K562 (cell line): ENCODE data around the gene RPAP2. TPM values are rescaled to one million over a fixed set of nuclear protein-coding genes. Genes with fewer than 3 reads are reported as not detected.

Experiments used
- CBFA2T3 ChIP-seq: fragments of 450-650 bp; IDR thresholded peaks from 2 replicates; pipeline ENCODE4 v1.6.1; 2017
- CHD7 ChIP-seq: fragments of 200-600 bp; sonication (generic); IDR thresholded peaks from one replicate; pipeline ENCODE4 v1.6.1; 2012; ENCODE audit warnings: mild to moderate bottlenecking, low read depth, low read length, inconsistent platforms
- DACH1 ChIP-seq: fragments of 450-650 bp; IDR thresholded peaks from 2 replicates; pipeline ENCODE4 v1.6.1; 2018; ENCODE audit not compliant: partially characterized antibody
- GTF2F1 ChIP-seq: IDR thresholded peaks from 2 replicates; pipeline ENCODE4 v1.6.1; 2011; ENCODE audit warnings: low read depth, low read length, improper control_type of control experiment
- HDAC1 ChIP-seq, 2 experiments: fragments of 450-650 bp; IDR thresholded peaks; 2 replicates each; pipeline ENCODE4 v1.6.1; 2016 to 2017; ENCODE audit warnings: inconsistent platforms in 1 of 2, mild to moderate bottlenecking in 1 of 2, moderate library complexity in 1 of 2
- KDM1A ChIP-seq, 2 experiments: fragments of 450-650 bp; IDR thresholded peaks; 2 replicates each; pipeline ENCODE4 v1.6.1; 2016; ENCODE audit warnings: mild to moderate bottlenecking in 2 of 2
- MCM2 ChIP-seq: fragments of 450-650 bp; IDR thresholded peaks from 2 replicates; pipeline ENCODE4 v1.6.1; 2017; ENCODE audit warnings: low read depth, mild to moderate bottlenecking
- NONO ChIP-seq, 2 experiments: fragments of 200-400 bp in 1 of 2; fragments of 450-650 bp in 1 of 2; formaldehyde crosslinking in 1 of 2; IDR thresholded peaks; 2 replicates each; pipeline ENCODE4 v1.6.1; 2017; ENCODE audit warnings: low read depth in 2 of 2, mild to moderate bottlenecking in 2 of 2, moderate library complexity in 2 of 2, low read length in 1 of 2
- POLR3G ChIP-seq: IDR thresholded peaks from 2 replicates; pipeline ENCODE4 v1.6.1; 2011; ENCODE audit not compliant: insufficient read length, insufficient replicate concordance; ENCODE audit errors: extremely low read depth
- RFX5 ChIP-seq: IDR thresholded peaks from 2 replicates; pipeline ENCODE4 v1.6.1; 2011; ENCODE audit warnings: low read depth, mild to moderate bottlenecking, improper control_type of control experiment, low read length
- SMARCB1 ChIP-seq: IDR thresholded peaks from 2 replicates; pipeline ENCODE4 v1.6.1; 2011; ENCODE audit warnings: improper control_type of control experiment, low read depth; ENCODE audit not compliant: insufficient read length
- polyA plus RNA-seq, 8 experiments: library from polyadenylated mRNA; depleted of rRNA in 4 of 8; stranded (reverse) in 5 of 8; unstranded in 3 of 8; fragments of >200 nt; fragmentation: Nextera tagmentation in 2 of 8; fragmentation: Illumina TruSeq in 1 of 8; extraction: Ambion mirVana in 2 of 8; extraction: Trizol in 1 of 8; gene quantifications; 2 replicates each; pipeline versions ENCODE4 v1.2.1 to v1.2.3, GENCODE V29; 2011 to 2014; ENCODE audit warnings: inconsistent platforms in 1 of 8, missing spikeins in 1 of 8
- total RNA-seq, 7 experiments: library from RNA; depleted of rRNA in 6 of 7; stranded (reverse); fragments of >200 nt in 6 of 7; fragmentation: Illumina TruSeq in 2 of 7; extraction: Trizol in 2 of 7; gene quantifications; 2 replicates each; pipeline versions ENCODE4 v1.2.1 to v1.2.3, GENCODE V29; 2011 to 2021; ENCODE audit warnings: low replicate concordance in 1 of 7
- TF ChIP-seq, protein P1 (sequence below): sonication (generic); formaldehyde crosslinking; IDR thresholded peaks from 2 replicates; pipeline ENCODE4 v1.4.0; 2020; ENCODE audit warnings: mild to moderate bottlenecking, missing genetic modification reagents

The RPAP2 gene
- total and polyA plus RNA-seq, 9 of the 15 experiments (the other 6 are each of a cell fraction or from before 2014, with no cell fraction given), result 6.2 to 41.7 (median 28.7) TPM

DNA sequence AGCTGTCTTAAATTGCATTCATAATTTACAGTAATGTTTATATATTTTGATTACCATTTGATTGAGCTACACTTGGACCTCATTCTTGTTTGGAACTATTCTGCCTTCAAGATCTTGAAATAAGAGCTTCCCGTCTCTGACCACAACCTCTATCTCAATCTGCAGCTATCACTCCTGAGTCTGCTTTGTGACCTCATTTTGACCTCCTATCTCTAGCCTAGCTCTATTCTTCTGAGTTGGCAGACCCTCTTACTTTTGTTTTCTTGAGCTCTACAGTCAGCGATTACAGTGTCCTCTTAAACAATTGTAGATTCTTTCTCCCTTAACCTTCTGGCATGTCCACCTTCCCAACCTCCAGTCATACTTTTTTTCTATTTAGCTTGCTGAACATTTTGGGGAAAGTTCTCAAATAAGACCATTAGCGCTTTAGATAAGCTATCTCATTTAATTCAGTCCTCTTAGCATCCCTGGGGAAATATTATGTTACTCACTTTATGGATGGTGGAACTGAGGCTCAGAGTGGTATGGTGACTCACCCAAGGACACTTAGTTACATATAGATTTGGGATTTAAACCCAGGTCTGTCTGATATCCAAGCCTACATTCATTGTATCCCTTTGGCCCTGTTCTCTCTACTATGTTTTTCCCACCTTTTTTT lies 19.1 kb downstream of the RPAP2 start (continued):
- no peak for TF ChIP-seq GTF2F1
- peak; percentile 84 to 85 for TF ChIP-seq KDM1A (IDR thresholded peaks at IDR 0.05)
- TF ChIP-seq RFX5, result no peak
- TF ChIP-seq, protein P1, sequence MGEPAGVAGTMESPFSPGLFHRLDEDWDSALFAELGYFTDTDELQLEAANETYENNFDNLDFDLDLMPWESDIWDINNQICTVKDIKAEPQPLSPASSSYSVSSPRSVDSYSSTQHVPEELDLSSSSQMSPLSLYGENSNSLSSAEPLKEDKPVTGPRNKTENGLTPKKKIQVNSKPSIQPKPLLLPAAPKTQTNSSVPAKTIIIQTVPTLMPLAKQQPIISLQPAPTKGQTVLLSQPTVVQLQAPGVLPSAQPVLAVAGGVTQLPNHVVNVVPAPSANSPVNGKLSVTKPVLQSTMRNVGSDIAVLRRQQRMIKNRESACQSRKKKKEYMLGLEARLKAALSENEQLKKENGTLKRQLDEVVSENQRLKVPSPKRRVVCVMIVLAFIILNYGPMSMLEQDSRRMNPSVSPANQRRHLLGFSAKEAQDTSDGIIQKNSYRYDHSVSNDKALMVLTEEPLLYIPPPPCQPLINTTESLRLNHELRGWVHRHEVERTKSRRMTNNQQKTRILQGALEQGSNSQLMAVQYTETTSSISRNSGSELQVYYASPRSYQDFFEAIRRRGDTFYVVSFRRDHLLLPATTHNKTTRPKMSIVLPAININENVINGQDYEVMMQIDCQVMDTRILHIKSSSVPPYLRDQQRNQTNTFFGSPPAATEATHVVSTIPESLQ (CRISPR knock-in tag), result no peak
- TF ChIP-seq NONO (IDR thresholded peaks at IDR 0.05; ENCODE audit: low read depth in 2 of 2, low read length in 1 of 2), result no peak
- TF ChIP-seq CHD7, result no peak
- no peak for TF ChIP-seq DACH1
- TF ChIP-seq HDAC1 (IDR thresholded peaks at IDR 0.05), result peak in 1 of 2 experiments; percentile 58; a peak in 1 of 4 replicates
- no peak for TF ChIP-seq MCM2
- TF ChIP-seq CBFA2T3, result peak; percentile 93
- no peak for TF ChIP-seq POLR3G
- TF ChIP-seq SMARCB1, result no peak
